Mammary epithelial cell (primary cell): ENCODE results near the gene OSTC.

ENCODE experiments used
- CTCF ChIP-seq, 2 donors: IDR thresholded peaks in 1 of 2; conservative IDR thresholded peaks in 1 of 2; 2 replicates each; pipeline ENCODE4 v1.5.1; 2011 to 2012; ENCODE audit warnings: inconsistent platforms in 2 of 2, low read length in 2 of 2, mild to moderate bottlenecking in 2 of 2, control low read depth in 1 of 2, low read depth in 1 of 2; ENCODE audit not compliant: insufficient read depth in 1 of 2; ENCODE audit errors: extremely low read depth in 1 of 2
- EZH2 ChIP-seq: IDR thresholded peaks from 2 replicates; pipeline ENCODE4 v1.6.1; 2012; ENCODE audit warnings: low read length, inconsistent platforms, borderline replicate concordance

- TF ChIP-seq CTCF (conservative IDR thresholded peaks at IDR 0.05 in 1 of 2, IDR thresholded peaks at IDR 0.05 in 1 of 2; ENCODE audit: extremely low read depth in 1 of 2, insufficient read depth in 1 of 2, low read depth in 1 of 2, low read length in 2 of 2) (no peak), EZH2 (no peak)
Measured at GRCh38 chr4:108635070-108635655, 15.2 kb upstream of the OSTC start.
